IPS DF 19.7 (cell line): Measurements from ENCODE around the gene RASAL2.
A peak's percentile ranks its signal among the peaks of the same experiment; 100 is the strongest.
"Not testable (repeated sequence)": the region's sequence is repeated elsewhere in the genome, so short reads cannot be mapped to it uniquely, and the experiment has no call there.

Experiments used
- DNase-seq: peaks from one replicate; pipeline ENCODE4 v3.0.0-alpha.2; 2013; ENCODE audit warnings: low read depth, low spot score

RASAL2 gene

DNA sequence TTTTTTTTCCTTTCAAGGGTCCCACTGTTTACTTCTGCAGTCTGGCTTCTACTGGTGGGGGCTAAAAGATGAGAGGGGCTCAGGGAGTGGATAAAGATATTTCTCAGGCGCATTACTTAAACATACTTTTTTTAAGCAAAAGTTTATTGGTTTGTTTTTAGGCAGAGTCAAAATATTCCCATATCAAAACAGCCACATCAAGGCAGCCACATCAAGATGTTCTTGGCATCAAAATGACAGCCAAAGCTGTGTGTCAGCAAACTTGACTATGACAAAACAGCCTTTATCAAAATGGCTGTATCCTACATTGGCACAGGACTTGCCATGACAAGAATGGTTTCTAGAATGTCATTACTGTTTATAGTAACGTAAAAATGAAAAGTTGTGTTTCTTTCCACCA lies 22.1 kb upstream of the RASAL2 start:
- no peak for DNase-seq

DNA sequence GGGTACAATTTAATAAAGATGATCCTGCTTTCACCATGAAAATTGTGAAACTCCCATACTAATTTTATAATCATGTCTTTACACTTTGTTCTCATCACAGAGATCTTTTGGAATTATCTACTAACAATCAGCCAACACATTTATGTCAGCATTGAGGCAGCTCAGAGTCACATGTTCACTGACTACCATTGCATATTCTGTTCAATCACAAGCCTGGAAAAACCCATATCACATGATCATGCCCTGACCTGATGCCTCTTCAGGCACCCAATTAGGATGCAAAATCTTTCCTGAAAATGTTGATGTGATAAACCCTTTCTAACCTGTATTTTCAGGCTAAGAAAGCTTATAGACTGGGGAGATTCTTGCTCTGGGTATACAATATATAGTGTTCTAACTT lies 21.6 kb upstream of the RASAL2 start:
- no peak for DNase-seq

DNA sequence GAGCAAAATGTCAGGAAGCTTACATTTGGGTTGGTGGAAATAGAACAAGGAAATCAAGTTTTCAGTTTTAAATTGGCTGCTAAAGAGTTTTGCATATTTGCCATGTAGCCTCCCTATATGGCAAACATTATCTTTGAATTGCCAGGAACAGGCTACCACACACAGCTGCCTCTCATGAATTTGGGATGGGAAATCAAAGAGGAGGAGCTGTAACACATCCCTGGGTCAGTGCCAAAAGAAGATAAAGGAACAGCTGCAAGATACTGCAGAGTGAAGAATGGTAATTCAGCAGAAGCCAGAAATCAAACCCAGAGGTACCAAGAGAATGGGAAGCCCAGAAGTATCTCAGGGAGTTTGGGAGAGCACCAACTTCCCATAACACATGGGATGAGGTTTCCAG lies 18.6 kb upstream of the RASAL2 start:
- DNase-seq = no peak

DNA sequence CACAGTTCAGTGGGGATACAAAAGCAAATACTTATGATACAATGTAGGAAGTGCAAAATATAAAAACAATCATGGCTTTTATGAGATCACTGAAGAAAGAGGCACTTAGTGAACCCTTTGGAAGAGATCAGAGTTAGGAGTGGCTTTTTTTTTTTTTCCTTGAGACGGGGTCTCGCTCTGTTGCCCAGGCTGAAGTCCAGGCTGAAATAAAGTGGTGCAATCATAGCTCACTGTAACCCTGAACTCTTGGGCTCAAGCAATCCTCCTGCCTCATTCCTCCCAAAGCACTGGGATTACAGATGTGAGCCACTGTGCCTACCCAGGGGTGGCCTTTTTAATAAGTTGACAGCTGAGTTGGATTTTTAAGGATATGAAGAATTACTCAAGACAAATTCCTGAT lies 17.3 kb upstream of the RASAL2 start:
- no peak for DNase-seq

DNA sequence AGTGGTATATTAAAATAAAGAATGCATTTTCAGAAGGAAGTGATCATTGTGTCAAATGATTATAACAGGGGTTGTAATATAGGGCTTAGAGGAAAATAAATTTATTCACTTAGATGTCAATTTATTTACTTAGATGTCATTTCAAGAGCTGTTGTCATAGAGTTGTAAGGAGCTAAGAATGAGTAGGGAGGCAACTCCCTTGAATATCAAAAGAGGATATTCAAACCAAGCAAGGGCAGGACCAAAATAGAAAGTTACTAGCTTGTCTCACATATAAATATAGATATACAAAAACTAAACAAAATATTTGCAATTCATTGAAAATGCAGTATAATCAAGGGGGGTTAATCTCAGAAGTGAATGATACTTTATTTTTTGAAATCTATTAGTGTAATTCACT lies 16.0 kb upstream of the RASAL2 start:
- no peak for DNase-seq

DNA sequence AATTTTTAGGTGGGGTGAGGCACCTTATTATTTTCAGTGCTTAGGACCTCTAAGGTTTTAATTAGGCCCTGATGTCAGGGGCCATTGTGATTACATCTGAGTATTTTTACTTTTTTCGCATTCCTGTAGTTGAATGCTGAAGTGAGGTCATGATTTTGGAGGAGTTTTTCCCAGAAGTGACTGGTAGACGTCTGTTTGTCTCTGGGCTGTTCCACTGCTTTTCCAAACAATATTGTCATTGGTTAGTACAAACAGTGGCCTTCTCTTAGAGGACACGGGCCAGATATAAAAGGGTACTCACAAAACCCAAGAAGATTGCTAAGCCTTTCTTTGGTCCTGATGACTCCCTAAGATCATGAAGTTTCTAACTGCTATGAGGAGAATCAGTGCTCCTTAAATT lies 7.6 kb upstream of the RASAL2 start:
- no peak for DNase-seq

DNA sequence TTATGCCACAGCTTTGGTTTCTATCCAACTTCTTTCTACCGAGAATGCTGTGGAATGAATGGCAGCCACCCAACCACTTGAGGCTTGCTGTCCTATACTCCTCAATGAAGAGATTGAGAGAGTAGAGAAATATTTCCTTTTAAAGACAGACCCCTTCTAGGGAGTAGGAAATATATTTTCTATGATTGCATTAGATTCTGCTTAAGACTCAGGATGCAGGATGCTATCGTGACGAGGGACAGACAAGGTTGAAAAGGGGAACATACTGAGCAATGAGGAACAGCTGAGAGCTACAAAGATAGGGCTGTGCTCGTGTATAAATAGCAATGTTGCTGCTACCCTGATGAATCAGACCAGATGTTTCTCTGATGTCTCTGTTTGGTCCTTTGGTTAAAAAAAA lies 7.1 kb upstream of the RASAL2 start:
- DNase-seq = no peak

DNA sequence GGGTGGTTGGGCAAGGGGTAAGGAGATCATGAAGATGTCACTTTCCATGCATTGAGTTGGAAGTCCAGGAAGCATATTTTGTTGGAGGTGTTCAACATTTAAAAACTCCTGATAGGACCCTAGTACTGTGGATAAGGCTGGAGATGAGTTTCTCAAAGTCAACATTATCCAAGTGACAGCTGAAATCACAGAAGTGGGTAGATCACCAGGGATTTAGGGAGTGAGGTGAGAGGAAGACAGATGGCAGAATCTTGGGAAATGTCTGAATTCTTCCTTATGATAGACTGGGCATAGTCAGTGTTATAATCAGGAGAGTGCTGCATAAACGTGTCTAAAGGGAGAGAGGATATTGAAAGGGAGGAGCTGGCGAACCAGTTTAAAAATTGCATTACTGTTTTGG lies 5.3 kb upstream of the RASAL2 start:
- no peak for DNase-seq

DNA sequence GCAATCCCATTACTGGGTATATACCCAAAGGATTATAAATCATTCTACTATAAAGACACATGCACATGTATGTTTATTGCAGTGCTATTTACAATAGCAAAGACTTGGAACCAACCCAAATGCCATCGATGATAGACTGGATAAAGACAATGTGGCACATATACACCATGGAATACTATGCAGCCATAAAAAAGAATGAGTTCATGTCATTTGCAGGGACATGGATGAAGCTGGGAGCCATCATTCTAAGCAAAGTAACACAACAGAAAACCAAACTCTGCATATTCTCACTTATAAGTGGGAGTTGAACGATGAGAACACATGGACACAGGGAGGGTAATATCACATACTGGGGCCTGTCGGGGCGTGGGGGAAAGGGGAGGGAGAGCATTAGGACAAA lies 2.5 kb upstream of the RASAL2 start:
- DNase-seq = not testable (repeated sequence)

DNA sequence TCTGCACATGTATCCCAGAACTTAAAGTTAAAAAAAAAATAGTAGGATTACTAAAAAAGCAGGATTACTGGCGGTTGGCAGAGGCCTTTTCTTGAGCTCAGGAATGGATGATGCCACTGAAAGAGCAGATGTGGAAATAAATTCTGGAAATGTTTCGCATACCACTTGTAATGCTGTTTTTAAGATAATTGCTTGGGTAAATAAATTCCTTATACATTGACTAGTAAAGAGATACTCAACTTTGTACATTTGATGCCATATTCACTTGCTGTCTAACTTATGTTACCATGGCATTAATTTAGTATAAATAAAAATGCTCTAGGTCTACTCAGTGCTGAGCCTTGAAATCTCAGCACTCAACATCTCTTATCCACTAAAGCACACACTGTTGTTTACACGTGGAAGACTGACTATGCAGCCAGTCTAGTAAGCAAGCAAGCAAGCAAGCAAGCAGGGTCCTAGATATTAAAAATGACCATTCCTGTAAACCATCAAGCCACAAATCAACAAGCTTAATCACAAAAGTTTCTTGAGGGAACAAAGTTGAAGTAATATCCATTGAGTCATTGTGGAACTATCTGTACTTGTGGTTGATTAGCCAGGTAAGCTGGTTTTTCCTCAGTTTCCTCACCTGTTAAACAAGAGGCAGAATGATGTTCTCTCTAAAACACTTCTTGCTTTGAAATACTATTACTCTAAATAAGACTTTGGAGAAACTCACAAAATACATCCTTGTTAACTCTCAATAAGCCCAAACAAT lies 1.7 kb upstream of the RASAL2 start:
- no peak for DNase-seq

DNA sequence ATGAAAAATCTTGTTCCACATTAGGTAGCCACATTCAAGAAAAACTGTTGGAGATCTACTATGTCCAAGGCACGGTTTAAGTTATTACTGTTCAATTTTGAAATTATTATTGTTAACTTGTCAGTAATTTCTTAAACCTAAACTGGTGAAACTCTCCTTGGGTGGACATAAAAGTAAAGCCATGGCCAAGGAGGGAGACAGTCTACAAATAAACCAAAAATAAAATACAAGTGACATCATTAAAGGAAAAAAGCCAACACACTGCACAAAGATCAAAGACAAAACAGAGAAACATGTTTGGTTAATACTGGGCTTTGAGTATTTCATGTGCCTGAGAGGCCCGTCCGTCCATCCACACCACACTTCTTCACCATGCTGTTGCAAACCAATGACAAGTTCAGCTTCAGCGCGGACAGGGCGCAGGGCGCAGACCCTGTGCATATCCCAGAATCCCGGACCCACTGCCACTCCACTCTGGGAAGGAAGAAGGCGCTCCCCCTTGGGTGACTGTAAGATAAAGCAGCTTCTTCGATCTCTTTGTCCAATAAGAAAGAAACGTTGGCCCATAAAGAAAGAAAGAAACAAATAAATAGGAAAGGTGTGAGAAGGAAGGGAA lies 918 bp upstream of the RASAL2 start:
- DNase-seq = no peak

DNA sequence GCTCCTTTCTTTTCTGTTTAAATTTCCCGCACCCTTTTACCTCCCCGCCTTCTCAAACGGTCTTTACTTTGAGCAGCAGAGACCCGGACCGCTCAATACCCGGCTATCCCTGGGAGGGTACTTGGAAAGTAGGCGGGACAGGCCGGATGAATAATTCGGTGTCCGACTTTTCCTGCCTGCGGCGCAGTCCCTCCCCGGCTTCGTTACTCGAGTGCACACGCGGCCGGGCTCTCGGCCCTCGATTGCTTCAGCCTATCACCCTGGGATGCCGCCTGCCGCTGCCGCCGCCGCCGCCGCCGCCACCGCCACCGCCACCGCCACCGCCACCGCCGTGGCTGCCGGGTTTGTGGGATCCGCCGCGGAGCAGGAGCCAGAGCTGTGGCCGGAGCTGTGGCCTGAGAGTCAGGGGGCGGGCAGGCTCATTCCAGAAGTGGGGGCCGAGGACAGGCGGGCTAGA lies 382 bp upstream of the RASAL2 start:
- DNase-seq = peak; percentile 96

DNA sequence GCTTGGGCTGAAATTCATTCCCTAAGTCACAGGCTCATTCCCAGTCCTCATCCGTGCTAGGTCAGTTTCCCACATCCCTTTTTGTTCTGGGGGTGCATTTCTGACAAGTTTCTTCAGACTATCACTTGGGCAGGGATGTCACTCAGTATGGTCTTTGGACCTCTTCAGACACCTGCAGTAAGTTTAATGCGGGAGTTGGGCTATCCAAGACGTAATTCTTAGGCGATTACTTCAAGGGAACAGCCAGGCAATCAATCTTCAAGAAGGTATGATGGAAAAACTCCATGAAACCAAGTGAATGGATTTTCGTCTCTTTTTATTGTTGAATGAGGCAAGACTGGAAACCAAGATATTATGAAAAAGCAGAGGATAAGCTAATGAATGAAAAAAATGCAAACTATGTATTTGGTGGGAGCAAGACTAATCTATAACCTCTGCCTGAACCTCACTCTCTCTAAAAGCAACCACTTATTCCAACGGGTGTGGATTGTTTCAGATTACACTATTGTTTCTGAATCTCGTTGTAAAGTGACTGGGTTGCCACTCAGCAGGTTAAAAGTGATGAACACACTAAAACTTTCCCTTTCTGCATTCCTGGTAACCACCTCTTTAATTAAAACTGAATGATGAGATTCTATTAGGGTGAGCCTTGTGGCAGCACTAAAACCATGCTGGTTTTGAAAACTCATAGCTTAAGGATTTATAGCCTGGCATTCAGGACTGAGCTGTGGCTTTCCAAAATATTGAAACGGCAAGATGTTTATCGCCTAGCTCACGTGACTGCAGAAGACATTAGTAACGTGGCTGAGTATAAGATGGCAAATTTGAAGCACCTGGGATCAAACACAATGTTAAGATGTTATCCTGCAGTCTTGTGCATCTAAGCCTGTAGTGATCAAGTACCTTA lies 1.1 kb downstream of the RASAL2 start:
- no peak for DNase-seq

DNA sequence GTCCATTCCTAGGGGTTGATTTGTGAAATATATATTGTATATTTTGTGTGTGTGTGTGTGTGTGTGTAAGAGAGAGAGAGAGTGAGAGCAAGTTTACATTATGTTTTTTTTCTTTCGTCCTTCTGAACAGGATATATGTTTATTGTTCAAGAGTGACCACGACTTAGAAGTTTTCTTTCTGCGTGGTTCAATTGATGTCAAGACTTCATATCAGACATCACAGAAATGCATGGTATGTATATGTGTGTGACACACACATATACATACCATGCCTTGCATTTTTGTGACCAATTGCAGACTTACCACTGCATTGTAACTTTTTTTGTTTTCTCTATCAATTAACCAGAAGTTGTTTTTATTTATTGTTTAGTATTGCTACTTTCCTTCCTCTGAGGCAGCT lies 2.5 kb downstream of the RASAL2 start:
- DNase-seq = no peak

DNA sequence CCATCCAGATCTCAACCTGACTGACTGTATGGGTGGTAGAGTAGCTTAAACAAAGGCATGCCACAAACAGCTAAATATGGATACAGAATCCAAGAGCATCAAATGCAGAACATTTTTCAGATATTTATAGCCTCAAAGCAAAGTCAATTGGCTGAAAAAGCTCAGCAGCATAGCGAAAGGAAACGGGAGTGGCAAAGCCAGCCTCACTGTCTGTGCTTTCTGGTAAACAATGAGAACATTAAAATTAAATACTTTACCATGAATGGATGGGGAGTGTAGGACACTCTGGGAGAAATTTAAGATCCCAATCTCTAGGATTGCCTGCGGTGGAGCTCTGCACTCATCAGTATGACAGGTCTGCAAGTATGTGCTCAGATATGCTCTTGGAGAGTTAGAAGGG lies 4.4 kb downstream of the RASAL2 start:
- no peak for DNase-seq

DNA sequence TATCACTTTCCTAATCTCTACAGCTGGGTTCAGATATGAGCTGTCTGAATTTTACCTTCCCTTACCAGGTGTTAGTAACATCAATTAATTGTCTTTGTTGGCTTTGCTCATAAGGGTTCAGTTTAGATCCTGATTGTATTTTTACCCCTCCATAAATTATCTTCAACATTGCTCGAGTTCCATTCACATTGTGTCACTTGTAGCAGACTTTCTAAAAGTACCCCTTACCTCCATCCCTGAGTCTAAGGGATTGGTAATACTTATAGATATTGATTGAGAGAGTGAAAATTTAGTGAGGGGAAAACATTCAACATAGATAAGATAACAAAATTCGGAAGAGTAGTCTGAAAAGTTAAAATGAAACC lies 7.3 kb downstream of the RASAL2 start:
- DNase-seq = no peak

DNA sequence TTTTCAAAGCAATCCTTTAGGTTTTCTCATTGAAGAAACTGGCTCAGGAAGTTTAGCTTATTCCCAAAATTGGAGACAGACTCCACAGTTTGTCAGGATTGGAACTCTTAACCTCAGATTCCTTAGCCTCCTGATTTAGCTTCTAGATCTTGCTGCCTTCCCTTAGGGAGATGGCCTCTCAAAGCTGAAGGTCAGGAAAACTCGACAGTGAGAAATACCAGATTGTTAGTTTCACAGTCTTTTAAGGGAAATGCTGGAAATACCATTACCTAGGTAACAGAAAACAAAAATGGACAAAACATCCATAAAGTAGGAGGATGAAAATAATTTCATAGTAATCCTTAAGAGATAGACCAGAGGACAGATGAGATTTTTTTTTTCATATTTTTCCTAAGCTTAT lies 7.8 kb downstream of the RASAL2 start:
- no peak for DNase-seq

DNA sequence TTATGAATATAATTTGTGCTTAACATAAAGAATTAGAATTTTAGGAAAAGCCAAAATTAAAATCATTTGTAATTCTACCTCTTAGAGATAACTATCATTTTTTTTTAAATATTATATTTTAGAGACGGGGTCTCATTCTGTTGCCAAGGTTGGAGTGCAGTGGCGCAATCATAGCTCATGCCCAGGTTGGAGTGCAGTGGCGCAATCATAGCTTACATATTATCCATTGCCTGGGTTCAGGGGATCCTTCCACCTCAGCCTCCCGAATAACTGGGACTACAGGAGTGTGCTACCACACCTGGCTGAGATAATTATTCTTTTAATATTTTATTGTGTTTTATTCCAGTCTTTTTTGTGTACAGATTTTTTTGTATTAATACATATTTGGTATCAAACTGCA lies 8.3 kb downstream of the RASAL2 start:
- DNase-seq = no peak

DNA sequence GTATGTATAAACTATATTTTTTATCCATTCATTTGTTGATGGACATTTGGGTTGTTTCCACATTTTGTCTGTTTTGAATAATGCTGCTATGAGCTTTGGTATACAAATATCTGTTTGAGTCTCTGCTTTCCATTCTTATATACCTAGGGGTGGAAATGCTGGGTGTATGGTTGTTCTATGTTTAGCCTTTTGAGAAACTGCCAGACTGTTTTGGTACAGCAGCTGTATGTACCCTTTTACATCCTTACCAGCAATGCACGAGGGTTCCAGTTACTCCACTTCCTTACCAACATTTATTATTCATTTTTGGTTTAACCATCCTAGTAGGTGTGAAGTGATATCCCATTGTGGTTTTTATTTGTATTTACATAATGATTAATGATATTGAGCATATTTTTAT lies 13.9 kb downstream of the RASAL2 start:
- DNase-seq = no peak

DNA sequence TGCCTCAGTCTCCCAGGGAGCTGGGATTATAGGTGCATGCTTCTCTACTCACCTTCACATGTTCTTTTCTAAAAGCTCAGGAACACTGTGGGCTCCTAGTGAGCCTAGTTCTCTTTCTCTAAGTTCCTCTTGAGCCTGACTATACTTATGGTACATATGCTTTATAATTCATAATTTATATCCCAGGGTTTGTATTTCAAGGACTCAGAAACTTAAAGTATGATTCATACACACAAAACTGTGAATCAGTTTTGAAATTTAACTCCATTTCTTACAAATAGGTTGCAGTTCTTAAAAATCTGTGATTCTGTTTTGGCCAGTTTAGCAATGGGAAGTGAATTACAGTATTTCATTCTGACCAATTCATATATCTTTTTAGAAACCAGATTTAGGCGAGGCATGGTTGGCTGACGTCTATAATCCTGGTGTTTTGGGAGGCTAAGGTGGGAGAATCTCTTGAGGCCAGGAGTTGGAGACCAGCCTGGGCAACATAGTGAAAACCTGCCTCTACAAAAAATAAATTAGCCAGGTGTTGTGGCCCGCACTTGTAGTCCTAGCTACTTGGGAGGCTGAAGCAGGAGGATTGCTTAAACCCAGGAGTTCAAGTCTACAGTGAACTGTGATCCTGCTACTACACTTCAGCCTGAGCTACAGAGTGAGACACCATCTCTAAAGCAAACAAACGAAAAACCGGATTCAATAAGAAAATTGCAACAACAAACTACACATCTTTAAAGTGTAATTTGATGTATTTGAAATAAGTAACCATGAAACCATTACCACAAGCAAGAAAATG lies 15.6 kb downstream of the RASAL2 start:
- no peak for DNase-seq

DNA sequence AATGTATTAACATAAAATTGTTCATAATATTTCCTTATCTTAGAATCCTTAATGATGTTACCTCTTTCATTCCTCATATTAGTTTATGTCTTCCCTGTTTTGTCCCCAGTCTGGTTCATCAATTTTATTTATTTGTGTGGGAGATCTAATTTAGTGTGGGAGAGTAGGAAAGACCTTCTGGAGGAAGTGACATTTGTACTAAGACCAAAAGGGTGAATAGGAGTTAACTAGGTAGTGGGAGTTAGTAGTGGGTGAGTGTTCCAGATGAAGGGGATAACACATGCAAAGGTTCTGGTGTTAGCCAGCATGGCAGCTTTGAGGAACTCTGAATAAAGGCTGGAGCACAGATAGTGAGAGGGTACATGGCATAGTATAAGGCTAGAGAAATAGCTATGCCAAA lies 21.4 kb downstream of the RASAL2 start:
- no peak for DNase-seq

DNA sequence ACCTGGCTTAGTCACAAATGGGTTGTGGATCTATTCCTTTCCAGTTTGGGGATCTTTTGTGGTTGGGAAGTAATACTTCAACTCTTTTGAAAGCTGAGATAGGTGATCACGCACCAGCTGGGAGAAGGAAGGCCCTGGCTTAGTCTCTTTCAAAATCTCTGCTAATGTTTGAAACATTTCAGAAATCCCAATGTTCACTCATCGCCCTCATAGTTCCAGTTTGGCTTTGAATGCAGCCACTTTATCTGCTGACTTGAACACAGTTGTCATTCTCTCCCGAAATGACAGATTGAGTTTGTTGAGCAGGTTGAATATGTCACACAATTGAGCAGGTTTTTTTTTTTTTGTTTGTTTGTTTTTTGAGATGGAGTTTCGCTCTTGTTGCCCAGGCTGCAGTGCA lies 24.6 kb downstream of the RASAL2 start:
- no peak for DNase-seq
